SH-SY5Y (cell line): ENCODE results near the gene OGDHL.

Source experiments
- GATA2 ChIP-seq: IDR thresholded peaks from 2 replicates; pipeline ENCODE4 v1.6.1; 2011; ENCODE audit warnings: mild to moderate bottlenecking, low read depth, low read length
- GATA3 ChIP-seq: IDR thresholded peaks from 2 replicates; pipeline ENCODE4 v1.6.1; 2011; ENCODE audit warnings: low read depth, mild to moderate bottlenecking, low read length, moderate library complexity

DNA sequence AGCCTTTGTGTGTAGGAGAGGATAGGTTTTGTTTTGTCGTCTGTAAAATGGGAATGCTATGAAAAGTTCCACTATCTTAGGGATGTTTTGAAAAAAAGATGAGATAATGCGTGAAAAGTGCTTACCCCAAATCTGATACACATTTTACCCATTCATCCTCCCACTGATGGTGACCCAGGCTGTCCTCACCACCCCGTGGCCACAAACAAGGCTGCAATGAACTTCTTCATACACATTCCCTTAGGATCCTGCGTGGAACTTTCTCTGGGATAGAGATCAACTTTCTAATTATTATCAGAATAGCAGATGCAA is 399 bp upstream of the OGDHL start:
- TF ChIP-seq GATA2 (no peak), GATA3 (no peak)
